ENCODE results near the gene RBM6.
A peak's percentile ranks its signal among the peaks of the same experiment; 100 is the strongest.

The RBM6 gene

DNA sequence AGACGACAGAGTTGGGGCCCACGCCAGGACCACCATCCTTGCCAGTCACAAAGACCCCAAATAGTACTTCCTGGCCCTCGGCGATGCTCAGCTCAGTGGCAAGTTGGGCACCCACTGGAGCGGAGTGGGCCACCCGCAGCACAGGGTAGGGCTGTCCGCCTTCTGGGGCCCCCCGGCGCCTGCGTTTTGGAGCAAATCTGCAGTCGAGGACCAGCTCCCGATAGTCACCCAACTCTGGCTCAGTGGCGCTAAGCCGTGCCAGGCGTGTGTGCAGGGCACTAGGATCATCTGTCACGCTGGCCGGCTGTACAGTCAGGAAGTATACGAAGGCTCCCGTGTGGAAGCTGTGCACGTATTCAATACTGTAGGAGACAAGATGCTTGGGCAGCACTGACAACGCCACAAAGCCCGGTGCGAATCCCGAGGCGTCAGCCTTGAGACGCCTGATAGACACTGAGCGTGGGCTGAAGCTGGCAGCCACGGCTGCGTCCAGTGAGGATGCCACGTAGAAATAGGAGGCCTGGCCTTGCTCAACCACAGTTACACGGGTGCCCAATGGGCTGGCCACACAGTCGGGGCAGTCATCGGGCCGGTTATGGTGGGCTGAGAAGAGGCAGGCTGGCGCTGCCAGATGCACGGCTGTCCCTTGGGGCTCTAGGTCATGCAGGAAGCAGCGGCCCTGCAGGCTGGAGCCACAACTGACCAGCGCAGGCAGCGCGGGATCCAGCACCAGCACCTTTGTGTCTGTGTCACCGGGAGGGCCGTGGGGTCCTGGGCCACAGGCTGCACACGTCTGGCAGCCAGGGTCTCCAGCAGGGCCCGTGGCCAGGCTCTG, 37.2 kb upstream of the RBM6 start:
- POLR2A ChIA-PET, result no interaction called here
- H3K36me3 ChIP-seq (ENCODE audit: control insufficient read depth in 2 of 2, insufficient read depth in 1 of 2, low read length in 2 of 2), result no peaks in the 10 kb centered on the region
- H3K27ac ChIP-seq (ENCODE audit: extremely low read depth, low read depth, low read length), result no peak overlapping the region
- H3K4me1 ChIP-seq (ENCODE audit: control insufficient read depth, insufficient read depth, low read length), result no peaks in the 10 kb centered on the region
- no peak overlapping the region for H3K4me3 ChIP-seq (ENCODE audit: low read depth, low read length)
- TF ChIP-seq KLF8 (tag by site-specific recombination; IDR thresholded peaks at IDR 0.05) (no peak), ZNF560 (tag by site-specific recombination; IDR thresholded peaks at IDR 0.05; ENCODE audit: borderline replicate concordance) (no peak), ZFP69B (tag by site-specific recombination; IDR thresholded peaks at IDR 0.05) (no peak), ZNF426 (tag by site-specific recombination; IDR thresholded peaks at IDR 0.05) (no peak), ZNF155 (tag by site-specific recombination; IDR thresholded peaks at IDR 0.05) (no peak), KLF16 (tag by site-specific recombination; IDR thresholded peaks at IDR 0.05) (no peak), OVOL3 (tag by site-specific recombination; IDR thresholded peaks at IDR 0.05) (no peak), ZBTB48 (tag by site-specific recombination; IDR thresholded peaks at IDR 0.05) (no peak), ZNF48 (tag by site-specific recombination; IDR thresholded peaks at IDR 0.05) (no peak)
- TF ChIP-seq, protein P1, sequence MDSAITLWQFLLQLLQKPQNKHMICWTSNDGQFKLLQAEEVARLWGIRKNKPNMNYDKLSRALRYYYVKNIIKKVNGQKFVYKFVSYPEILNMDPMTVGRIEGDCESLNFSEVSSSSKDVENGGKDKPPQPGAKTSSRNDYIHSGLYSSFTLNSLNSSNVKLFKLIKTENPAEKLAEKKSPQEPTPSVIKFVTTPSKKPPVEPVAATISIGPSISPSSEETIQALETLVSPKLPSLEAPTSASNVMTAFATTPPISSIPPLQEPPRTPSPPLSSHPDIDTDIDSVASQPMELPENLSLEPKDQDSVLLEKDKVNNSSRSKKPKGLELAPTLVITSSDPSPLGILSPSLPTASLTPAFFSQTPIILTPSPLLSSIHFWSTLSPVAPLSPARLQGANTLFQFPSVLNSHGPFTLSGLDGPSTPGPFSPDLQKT (IDR thresholded peaks at IDR 0.05; ENCODE audit: borderline replicate concordance, low read depth, low read length), result no peak
- TF ChIP-seq, protein P2, sequence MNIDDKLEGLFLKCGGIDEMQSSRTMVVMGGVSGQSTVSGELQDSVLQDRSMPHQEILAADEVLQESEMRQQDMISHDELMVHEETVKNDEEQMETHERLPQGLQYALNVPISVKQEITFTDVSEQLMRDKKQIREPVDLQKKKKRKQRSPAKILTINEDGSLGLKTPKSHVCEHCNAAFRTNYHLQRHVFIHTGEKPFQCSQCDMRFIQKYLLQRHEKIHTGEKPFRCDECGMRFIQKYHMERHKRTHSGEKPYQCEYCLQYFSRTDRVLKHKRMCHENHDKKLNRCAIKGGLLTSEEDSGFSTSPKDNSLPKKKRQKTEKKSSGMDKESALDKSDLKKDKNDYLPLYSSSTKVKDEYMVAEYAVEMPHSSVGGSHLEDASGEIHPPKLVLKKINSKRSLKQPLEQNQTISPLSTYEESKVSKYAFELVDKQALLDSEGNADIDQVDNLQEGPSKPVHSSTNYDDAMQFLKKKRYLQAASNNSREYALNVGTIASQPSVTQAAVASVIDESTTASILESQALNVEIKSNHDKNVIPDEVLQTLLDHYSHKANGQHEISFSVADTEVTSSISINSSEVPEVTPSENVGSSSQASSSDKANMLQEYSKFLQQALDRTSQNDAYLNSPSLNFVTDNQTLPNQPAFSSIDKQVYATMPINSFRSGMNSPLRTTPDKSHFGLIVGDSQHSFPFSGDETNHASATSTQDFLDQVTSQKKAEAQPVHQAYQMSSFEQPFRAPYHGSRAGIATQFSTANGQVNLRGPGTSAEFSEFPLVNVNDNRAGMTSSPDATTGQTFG (tag by site-specific recombination; IDR thresholded peaks at IDR 0.05; ENCODE audit: borderline replicate concordance), result no peak
- TF ChIP-seq, protein P3, sequence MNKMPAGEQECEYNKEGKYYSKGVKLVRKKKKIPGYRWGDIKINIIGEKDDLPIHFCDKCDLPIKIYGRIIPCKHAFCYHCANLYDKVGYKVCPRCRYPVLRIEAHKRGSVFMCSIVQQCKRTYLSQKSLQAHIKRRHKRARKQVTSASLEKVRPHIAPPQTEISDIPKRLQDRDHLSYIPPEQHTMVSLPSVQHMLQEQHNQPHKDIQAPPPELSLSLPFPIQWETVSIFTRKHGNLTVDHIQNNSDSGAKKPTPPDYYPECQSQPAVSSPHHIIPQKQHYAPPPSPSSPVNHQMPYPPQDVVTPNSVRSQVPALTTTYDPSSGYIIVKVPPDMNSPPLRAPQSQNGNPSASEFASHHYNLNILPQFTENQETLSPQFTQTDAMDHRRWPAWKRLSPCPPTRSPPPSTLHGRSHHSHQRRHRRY (tag by site-specific recombination; IDR thresholded peaks at IDR 0.05), result no peak
- TF ChIP-seq, protein P4, sequence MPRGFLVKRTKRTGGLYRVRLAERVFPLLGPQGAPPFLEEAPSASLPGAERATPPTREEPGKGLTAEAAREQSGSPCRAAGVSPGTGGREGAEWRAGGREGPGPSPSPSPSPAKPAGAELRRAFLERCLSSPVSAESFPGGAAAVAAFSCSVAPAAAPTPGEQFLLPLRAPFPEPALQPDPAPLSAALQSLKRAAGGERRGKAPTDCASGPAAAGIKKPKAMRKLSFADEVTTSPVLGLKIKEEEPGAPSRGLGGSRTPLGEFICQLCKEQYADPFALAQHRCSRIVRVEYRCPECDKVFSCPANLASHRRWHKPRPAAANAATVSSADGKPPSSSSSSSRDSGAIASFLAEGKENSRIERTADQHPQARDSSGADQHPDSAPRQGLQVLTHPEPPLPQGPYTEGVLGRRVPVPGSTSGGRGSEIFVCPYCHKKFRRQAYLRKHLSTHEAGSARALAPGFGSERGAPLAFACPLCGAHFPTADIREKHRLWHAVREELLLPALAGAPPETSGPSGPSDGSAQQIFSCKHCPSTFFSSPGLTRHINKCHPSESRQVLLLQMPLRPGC (tag by site-specific recombination; IDR thresholded peaks at IDR 0.05), result no peak
- no peaks in the 10 kb centered on the region for H3K9me3 ChIP-seq (ENCODE audit: control insufficient read depth, insufficient read depth, low read depth, low read length)
- CTCF ChIA-PET, result interaction anchor here (1.2 kb wide), 1 partner anchor 63 kb away, joined by 4 read pairs; no protein-coding TSS in a partner anchor

DNA sequence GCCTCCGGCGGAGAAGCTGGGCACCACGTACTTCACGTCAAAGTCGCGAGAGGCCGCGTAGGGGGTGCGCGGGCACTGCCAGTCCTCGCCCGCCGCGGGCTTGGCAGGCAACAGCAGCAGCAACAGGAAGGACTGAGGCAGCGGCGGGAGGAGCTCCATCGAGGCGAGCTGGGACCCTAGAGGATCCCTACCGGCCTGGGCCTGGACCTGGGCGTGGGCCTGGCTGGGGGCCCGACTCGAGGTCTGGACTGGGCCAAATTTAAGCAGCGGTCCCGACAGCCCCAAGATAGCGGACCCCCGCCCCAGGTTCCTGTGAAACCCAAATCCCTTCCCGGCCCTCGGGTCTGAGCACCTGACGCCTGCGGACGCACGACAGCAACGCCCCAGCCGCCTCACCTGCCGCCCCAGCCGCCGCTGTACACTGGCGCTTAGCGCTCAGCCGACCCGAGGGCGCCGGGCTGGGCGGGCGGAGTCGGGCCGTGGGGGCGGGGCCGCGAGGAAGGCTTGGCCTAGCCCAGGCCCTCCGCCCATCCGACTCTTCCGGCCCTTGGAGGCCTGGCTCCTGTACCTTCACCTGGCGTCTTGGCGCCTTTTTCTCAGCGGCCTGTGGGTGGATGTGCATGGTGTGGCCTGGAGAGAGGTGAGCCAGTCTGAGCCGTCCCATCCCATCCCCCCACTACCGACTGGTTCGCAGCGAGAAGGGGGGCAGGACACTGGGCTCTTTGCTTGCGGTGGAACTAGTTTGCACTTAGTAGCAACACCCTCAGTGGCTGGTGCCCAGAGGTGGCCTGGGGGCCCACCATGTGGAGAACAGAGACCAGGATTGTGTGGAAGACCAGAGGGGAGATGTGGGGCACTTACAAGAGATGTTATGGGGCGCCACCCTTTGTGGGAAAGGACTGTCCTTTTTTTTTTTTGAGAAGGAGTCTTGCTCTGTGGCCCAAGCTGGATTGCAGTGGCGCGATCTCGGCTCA, 36.2 kb upstream of the RBM6 start, which contains the start of gene MST1R:
Gene MST1R (minus strand): TSS at position 423 of the 974 bp plus-strand sequence. CDS start 264 bp downstream, at position 159.
- ChIA-PET CTCF (interaction anchor here (0.7 kb wide), 4 partner anchors 45 to 101 kb away, joined by 3 read pairs; no protein-coding TSS in a partner anchor), POLR2A (no interaction called here)
- H3K4me3 ChIP-seq (ENCODE audit: low read depth, low read length), result no peak within 1 kb of the TSS; the same call in 1 of the 2 replicates
- H3K4me1 ChIP-seq (ENCODE audit: control insufficient read depth, insufficient read depth, low read length), result no peaks in the 10 kb centered on the region
- H3K36me3 ChIP-seq (ENCODE audit: control insufficient read depth in 2 of 2, insufficient read depth in 1 of 2, low read length in 2 of 2), result no peaks in the 10 kb centered on the region
- no peaks in the 10 kb centered on the region for H3K9me3 ChIP-seq (ENCODE audit: control insufficient read depth, insufficient read depth, low read depth, low read length)
- peak within 1 kb of the TSS; percentile 58 for H3K27ac ChIP-seq (ENCODE audit: extremely low read depth, low read depth, low read length)
- TF ChIP-seq ZBTB8A (tag by site-specific recombination; IDR thresholded peaks at IDR 0.05) (peak; percentile 40; the same call in 1 of the 2 replicates), GLIS2 (tag by site-specific recombination; IDR thresholded peaks at IDR 0.05) (no peak), ZFP3 (tag by site-specific recombination; IDR thresholded peaks at IDR 0.05; ENCODE audit: low read depth) (no peak), ZNF610 (tag by site-specific recombination; IDR thresholded peaks at IDR 0.05; ENCODE audit: borderline replicate concordance) (no peak), ZNF529 (tag by site-specific recombination; IDR thresholded peaks at IDR 0.05; ENCODE audit: insufficient replicate concordance) (no peak), ZNF133 (tag by site-specific recombination; IDR thresholded peaks at IDR 0.05) (no peak), ZFP69B (tag by site-specific recombination; IDR thresholded peaks at IDR 0.05) (0 out of 2 replicates have a peak, but pooled peaks have one; percentile 34), SP3 (tag by site-specific recombination; IDR thresholded peaks at IDR 0.05) (peak; percentile 56; the same call in 1 of the 2 replicates), ZNF10 (tag by site-specific recombination; IDR thresholded peaks at IDR 0.05) (peak; percentile 79; the same call in 1 of the 2 replicates), ZNF626 (tag by site-specific recombination; IDR thresholded peaks at IDR 0.05) (no peak), ZNF202 (tag by site-specific recombination; IDR thresholded peaks at IDR 0.05; ENCODE audit: borderline replicate concordance) (no peak), SP2 (tag by site-specific recombination; IDR thresholded peaks at IDR 0.05) (peak; percentile 52), KLF7 (tag by site-specific recombination; IDR thresholded peaks at IDR 0.05; ENCODE audit: borderline replicate concordance) (no peak), OVOL3 (tag by site-specific recombination; IDR thresholded peaks at IDR 0.05) (no peak), ZNF670 (tag by site-specific recombination; IDR thresholded peaks at IDR 0.05; ENCODE audit: low read depth) (no peak)

Measured in HEK293 (cell line).